Small intestine (tissue), 7 donors: ENCODE measurements around the gene RNF207. TPM values are rescaled to one million over a fixed set of nuclear protein-coding genes. Genes with fewer than 3 reads are reported as not detected.
A peak's percentile ranks its signal among the peaks of the same experiment; 100 is the strongest.

Source experiments
- DNase-seq, 2 donors: peaks; one replicate each; pipeline versions ENCODE4 v3.0.0 to v3.0.0-alpha.2; 2013
- FAIRE-seq: peaks from 2 replicates; lab custom pipeline; 2012; peaks lifted over from hg19 to GRCh38; lab: Jason Lieb, UNC
- H3K27ac ChIP-seq, 3 donors: one replicate each; pipeline ENCODE4 v1.5.1; 2013; ENCODE audit warnings: low read length in 2 of 3, mild to moderate bottlenecking in 2 of 3, control low read depth in 1 of 3, inconsistent platforms in 1 of 3, low read depth in 1 of 3, moderate library complexity in 1 of 3
- H3K27me3 ChIP-seq, 3 donors: one replicate each; pipeline ENCODE4 v1.6.1; 2013; ENCODE audit warnings: low read length in 3 of 3, inconsistent platforms in 1 of 3; ENCODE audit not compliant: control insufficient read depth in 3 of 3, insufficient read depth in 3 of 3
- H3K36me3 ChIP-seq, 3 donors: one replicate each; pipeline ENCODE4 v1.6.1; 2013; ENCODE audit warnings: low read length in 3 of 3, inconsistent platforms in 1 of 3, low read depth in 1 of 3, mild to moderate bottlenecking in 1 of 3, moderate library complexity in 1 of 3; ENCODE audit not compliant: control insufficient read depth in 3 of 3, insufficient read depth in 2 of 3
- H3K4me1 ChIP-seq, 3 donors: one replicate each; pipeline ENCODE4 v1.6.1; 2013; ENCODE audit warnings: low read length in 2 of 3, inconsistent platforms in 1 of 3, low read depth in 1 of 3, mild to moderate bottlenecking in 1 of 3, moderate library complexity in 1 of 3; ENCODE audit not compliant: control insufficient read depth in 3 of 3, insufficient read depth in 2 of 3
- H3K4me3 ChIP-seq, 3 donors: one replicate each; pipeline ENCODE4 v1.5.1; 2013; ENCODE audit warnings: low read length in 3 of 3, control low read depth in 1 of 3, inconsistent platforms in 1 of 3, low read depth in 1 of 3, mild to moderate bottlenecking in 1 of 3, moderate library complexity in 1 of 3
- H3K9me3 ChIP-seq, 2 donors: one replicate each; pipeline ENCODE4 v1.6.1; 2013; ENCODE audit warnings: low read depth in 1 of 2, low read length in 1 of 2; ENCODE audit not compliant: control insufficient read depth in 2 of 2, insufficient read depth in 1 of 2
- WGBS, 3 donors: extraction: QIAGEN DNeasy Blood & Tissue Kit; methylation state at CpG; one replicate each; pipeline ENCODE4 v1.1.7; 2013; 5-methylcytosine and 5-hydroxymethylcytosine counted together
- polyA plus RNA-seq, 4 donors: library from polyadenylated mRNA; stranded (reverse) in 3 of 4; unstranded in 1 of 4; fragments of 200-250 nt in 3 of 4; fragments of 120-200 nt in 1 of 4; gene quantifications; one replicate each; pipeline versions ENCODE4 v1.2.1 to v1.2.3, GENCODE V29; 2013
- donor health status: healthy with polysubstance abuse.
- donor health status: control.
- donor health status: control.
- donor health status: Bipolar disorder and iron deficiency.
- donor health status: healthy.

The RNF207 gene
- polyA plus RNA-seq, 4 donors, result 5.1 to 40.0 (median 17.6) TPM

- Histone ChIP-seq H3K27me3 (no peaks in the 10 kb centered on the region), H3K27ac (peak overlapping the region in 2 of 3 donors; percentile 77 to 81), H3K4me1 (peaks cover 2 to 16% (median 12%) of the 10 kb centered on the region in 3 donors), H3K36me3 (peaks cover 0 to 13% (median 5%) of the 10 kb centered on the region in 3 donors), H3K9me3 (no peaks in the 10 kb centered on the region), H3K4me3 (peak overlapping the region in 2 of 3 donors; percentile 91 to 98)
- 70 to 84% (median 82%) methylated on average over 10 of the region's 10 CpGs for WGBS, 3 donors
- DNase-seq, result no peak
- no peak for FAIRE-seq
Measured at GRCh38 chr1:6200188-6200809, 5.6 kb upstream of the RNF207 start.

GRCh38 chr1:6202256-6202655 lies 3.7 kb upstream of the RNF207 start:
- WGBS, 3 donors, result 88 to 91% (median 91%) methylated on average over 7 of the region's 7 CpGs
- DNase-seq (no peak), FAIRE-seq (no peak)
- no peaks in the 10 kb centered on the region for H3K27me3 ChIP-seq
- H3K36me3 ChIP-seq, result peaks cover 0 to under 1% (median 0%) of the 10 kb centered on the region in 3 donors
- no peaks in the 10 kb centered on the region for H3K9me3 ChIP-seq
- H3K27ac ChIP-seq, result no peak overlapping the region
- peaks cover 2 to 25% (median 12%) of the 10 kb centered on the region in 3 donors for H3K4me1 ChIP-seq
- no peak overlapping the region for H3K4me3 ChIP-seq

- H3K27ac ChIP-seq, result peak overlapping the region in 2 of 3 donors; percentile 72 to 84
- WGBS, 3 donors, result 26 to 52% (median 42%) methylated on average over 22 to 25 of the region's 25 CpGs
- H3K9me3 ChIP-seq, result no peaks in the 10 kb centered on the region
- peaks cover 0 to 20% (median 2%) of the 10 kb centered on the region in 3 donors for H3K4me1 ChIP-seq
- no peaks in the 10 kb centered on the region for H3K27me3 ChIP-seq
- H3K36me3 ChIP-seq, result peaks cover 0 to 26% (median 0%) of the 10 kb centered on the region in 3 donors
- no peak for DNase-seq
- no peak for FAIRE-seq
- H3K4me3 ChIP-seq, result peak overlapping the region; percentile 56 to 66 (median 63)
Measured at GRCh38 chr1:6206520-6206855, 569 bp downstream of the RNF207 start.

GRCh38 chr1:6207075-6207885 lies 1.4 kb downstream of the RNF207 start:
- Histone ChIP-seq H3K27ac (no peak overlapping the region), H3K9me3 (no peaks in the 10 kb centered on the region), H3K36me3 (peaks cover 0 to 34% (median 0%) of the 10 kb centered on the region in 3 donors), H3K27me3 (no peaks in the 10 kb centered on the region), H3K4me3 (peak overlapping the region in 1 of 3 donors; percentile 63), H3K4me1 (peaks cover 0 to 20% (median 2%) of the 10 kb centered on the region in 3 donors)
- DNase-seq, result no peak
- WGBS, 3 donors, result 84 to 93% (median 90%) methylated on average over 18 to 19 of the region's 19 CpGs
- no peak for FAIRE-seq

- no peak for FAIRE-seq
- no peaks in the 10 kb centered on the region for H3K27me3 ChIP-seq
- 91 to 93% (median 92%) methylated on average over 10 of the region's 10 CpGs for WGBS, 3 donors
Measured at GRCh38 chr1:6207921-6208320, 2.0 kb downstream of the RNF207 start.

GRCh38 chr1:6208723-6209660 lies 3.1 kb downstream of the RNF207 start:
- Histone ChIP-seq H3K9me3 (no peaks in the 10 kb centered on the region), H3K27ac (no peak overlapping the region), H3K36me3 (peaks cover 0 to 50% (median 0%) of the 10 kb centered on the region in 3 donors), H3K27me3 (no peaks in the 10 kb centered on the region), H3K4me3 (peak overlapping the region in 2 of 3 donors; percentile 17 to 39), H3K4me1 (peaks cover 0 to 20% (median 2%) of the 10 kb centered on the region in 3 donors)
- 3 to 6% (median 3%) methylated on average over 92 to 99 of the region's 99 CpGs for WGBS, 3 donors
- peak; percentile 48 to 75 for DNase-seq
- no peak for FAIRE-seq

More at GRCh38 chr1:6207921-6208320, 2.0 kb downstream of the RNF207 start:
- DNase-seq, result no peak
- H3K4me3 ChIP-seq, result no peak overlapping the region
- H3K36me3 ChIP-seq, result peaks cover 0 to 40% (median 0%) of the 10 kb centered on the region in 3 donors
- no peak overlapping the region for H3K27ac ChIP-seq
- no peaks in the 10 kb centered on the region for H3K9me3 ChIP-seq
- H3K4me1 ChIP-seq, result peaks cover 0 to 20% (median 2%) of the 10 kb centered on the region in 3 donors

GRCh38 chr1:6209661-6210580 lies 4.0 kb downstream of the RNF207 start:
- FAIRE-seq (no peak), DNase-seq (no peak)
- Histone ChIP-seq H3K27me3 (no peaks in the 10 kb centered on the region), H3K4me1 (peaks cover 0 to 15% (median 1%) of the 10 kb centered on the region in 3 donors), H3K9me3 (no peaks in the 10 kb centered on the region), H3K4me3 (no peak overlapping the region), H3K36me3 (peaks cover 0 to 50% (median 0%) of the 10 kb centered on the region in 3 donors), H3K27ac (no peak overlapping the region)
- WGBS, 3 donors, result 83 to 85% (median 85%) methylated on average over 14 to 17 of the region's 17 CpGs
